Left hindlimb (tissue), 1 donor: Measurements from ENCODE around the gene FBXL14.

Experiments used
- DNase-seq: peaks from one replicate; pipeline ENCODE4 v3.0.0-alpha.2; 2018

Gene FBXL14

GRCh38 chr12:1532375-1533165, 61.8 kb downstream of the FBXL14 start:
- DNase-seq = no peak

GRCh38 chr12:1531654-1532374, 62.6 kb downstream of the FBXL14 start:
- DNase-seq = no peak

GRCh38 chr12:1531153-1531653, 63.2 kb downstream of the FBXL14 start:
- DNase-seq = no peak

GRCh38 chr12:1530592-1531152, 63.7 kb downstream of the FBXL14 start:
- DNase-seq = no peak

- DNase-seq = no peak
These were observed 64.4 kb downstream of the FBXL14 start for GRCh38 chr12:1529862-1530591.

- DNase-seq = no peak
These were observed 65.0 kb downstream of the FBXL14 start for GRCh38 chr12:1529228-1529861.

GRCh38 chr12:1528791-1529190, 65.6 kb downstream of the FBXL14 start:
- DNase-seq = no peak

GRCh38 chr12:1527789-1528188, 66.6 kb downstream of the FBXL14 start:
- DNase-seq = no peak

GRCh38 chr12:1525858-1526257, 68.5 kb downstream of the FBXL14 start:
- DNase-seq = no peak

- DNase-seq = no peak
These were observed 70.8 kb downstream of the FBXL14 start for GRCh38 chr12:1523558-1524050.

- DNase-seq = no peak
These were observed 71.3 kb downstream of the FBXL14 start for GRCh38 chr12:1523046-1523445.

- no peak for DNase-seq
These were observed 74.7 kb downstream of the FBXL14 start for GRCh38 chr12:1519642-1520041.

GRCh38 chr12:1518591-1519516, 75.5 kb downstream of the FBXL14 start:
- no peak for DNase-seq

GRCh38 chr12:1517734-1518525, 76.5 kb downstream of the FBXL14 start:
- no peak for DNase-seq

- no peak for DNase-seq
These were observed 77.4 kb downstream of the FBXL14 start for GRCh38 chr12:1517007-1517406.
